SK-N-SH (cell line): Measurements from ENCODE around the gene CETN1. TPM values are rescaled to one million over a fixed set of nuclear protein-coding genes. Genes with fewer than 3 reads are reported as not detected.

Experiments
- CTCF ChIA-PET: fragments of 300-600, 350-600 bp; formaldehyde crosslinking; extraction: SDS; loops from one replicate; lab custom pipeline; 2021; lab: Yijun Ruan, JAX
- POLR2A ChIA-PET: fragments of 350-600 bp; sonication (Branson Sonifier 250); formaldehyde crosslinking; extraction: SDS; loops from one replicate; lab custom pipeline; 2020; ENCODE audit warnings: antibody characterized with exemption, inconsistent platforms; lab: Yijun Ruan, JAX
- DNase-seq: peaks from one replicate; pipeline ENCODE4 v3.0.0; 2012
- H2AFZ ChIP-seq: fragments of 200-600 bp; sonication (generic); 2 replicates; pipeline ENCODE4 v1.8.1; 2016; ENCODE audit warnings: antibody characterized with exemption, mild to moderate bottlenecking, low read depth
- H3F3A ChIP-seq: fragments of 200-600 bp; sonication (generic); replicated peaks from 2 replicates; pipeline ENCODE3; 2016; ENCODE audit warnings: antibody characterized with exemption, mild to moderate bottlenecking; ENCODE audit not compliant: insufficient read depth
- H3K27ac ChIP-seq, 2 experiments: fragments of 200-500 bp in 1 of 2; fragments of 200-600 bp in 1 of 2; sonication (Bioruptor generic) in 1 of 2; sonication (generic), shearing (Covaris generic) in 1 of 2; 2 replicates each; pipeline versions ENCODE4 v1.5.1 to v1.6.1; 2014 to 2016; ENCODE audit warnings: low read depth in 2 of 2, inconsistent platforms in 1 of 2, low read length in 1 of 2, mild to moderate bottlenecking in 1 of 2, mixed read lengths in 1 of 2
- H3K27me3 ChIP-seq: fragments of 200-600 bp; sonication (generic), shearing (Covaris generic); 2 replicates; pipeline ENCODE4 v1.6.1; 2016; ENCODE audit warnings: mixed run types; ENCODE audit not compliant: insufficient read depth
- H3K36me3 ChIP-seq, 2 experiments: fragments of 200-500 bp in 1 of 2; fragments of 200-600 bp in 1 of 2; sonication (Bioruptor generic) in 1 of 2; sonication (generic) in 1 of 2; replicated peaks in 1 of 2; 2 replicates each; pipeline versions ENCODE3 to v1.5.1; 2014 to 2016; ENCODE audit warnings: low read length in 1 of 2, mild to moderate bottlenecking in 1 of 2; ENCODE audit not compliant: insufficient read depth in 2 of 2, control insufficient read depth in 1 of 2
- H3K4me1 ChIP-seq, 2 experiments: fragments of 200-500 bp in 1 of 2; fragments of 200-600 bp in 1 of 2; sonication (Bioruptor generic) in 1 of 2; sonication (generic), shearing (Covaris generic) in 1 of 2; 2 replicates each; pipeline versions ENCODE4 v1.5.1 to v1.6.1; 2014 to 2016; ENCODE audit warnings: low read depth in 1 of 2, low read length in 1 of 2, mixed run types in 1 of 2; ENCODE audit not compliant: insufficient read depth in 2 of 2, control insufficient read depth in 1 of 2
- H3K4me2 ChIP-seq: fragments of 200-600 bp; sonication (generic), shearing (Covaris generic); 2 replicates; pipeline ENCODE4 v1.6.1; 2017; ENCODE audit warnings: mixed run types
- H3K4me3 ChIP-seq, 2 experiments: fragments of 200-500 bp in 1 of 2; fragments of 200-600 bp in 1 of 2; sonication (Bioruptor generic) in 1 of 2; sonication (generic), shearing (Covaris generic) in 1 of 2; 2 replicates each; pipeline versions ENCODE4 v1.5.1 to v1.8.1; 2014 to 2016; ENCODE audit warnings: low read depth in 2 of 2, inconsistent platforms in 1 of 2, low read length in 1 of 2, mild to moderate bottlenecking in 1 of 2, mixed read lengths in 1 of 2, moderate library complexity in 1 of 2
- H3K79me2 ChIP-seq: fragments of 200-600 bp; sonication (generic); 2 replicates; pipeline ENCODE4 v1.8.1; 2017; ENCODE audit warnings: mild to moderate bottlenecking; ENCODE audit not compliant: insufficient read depth
- H3K9ac ChIP-seq: fragments of 200-600 bp; sonication (generic); 2 replicates; pipeline ENCODE4 v1.6.1; 2017; ENCODE audit warnings: mixed run types
- H3K9me2 ChIP-seq: fragments of 200-600 bp; sonication (generic); 2 replicates; pipeline ENCODE4 v1.6.1; 2017; ENCODE audit warnings: mixed run types
- H3K9me3 ChIP-seq: fragments of 200-600 bp; sonication (generic); 2 replicates; pipeline ENCODE4 v1.6.1; 2017; ENCODE audit warnings: mixed run types, mild to moderate bottlenecking, moderate library complexity
- H4K20me1 ChIP-seq: fragments of 200-600 bp; sonication (generic); 2 replicates; pipeline ENCODE4 v1.6.1; 2017; ENCODE audit warnings: mild to moderate bottlenecking, mixed run types; ENCODE audit not compliant: insufficient read depth
- CHD2 ChIP-seq: fragments of 150-350 bp; IDR thresholded peaks from 2 replicates; pipeline ENCODE4 v1.6.1; 2018; ENCODE audit warnings: low read length; ENCODE audit not compliant: partially characterized antibody
- ELF1 ChIP-seq: IDR thresholded peaks from 2 replicates; pipeline ENCODE4 v1.4.0; 2012
- FOSL2 ChIP-seq: IDR thresholded peaks from 2 replicates; pipeline ENCODE4 v1.4.0; 2012; ENCODE audit warnings: low read depth, mild to moderate bottlenecking, moderate library complexity, borderline replicate concordance
- FOXJ3 ChIP-seq: sonication (generic); formaldehyde crosslinking; IDR thresholded peaks from 2 replicates; pipeline ENCODE4 v1.5.1; 2020; ENCODE audit warnings: mild to moderate bottlenecking, missing genetic modification reagents
- FOXM1 ChIP-seq: IDR thresholded peaks from 2 replicates; pipeline ENCODE4 v1.4.0; 2012; ENCODE audit warnings: low read depth, mild to moderate bottlenecking
- GATA2 ChIP-seq: sonication (generic); formaldehyde crosslinking; IDR thresholded peaks from 2 replicates; pipeline ENCODE4 v1.5.0; 2020; ENCODE audit warnings: mild to moderate bottlenecking, missing genetic modification reagents
- MEF2A ChIP-seq: IDR thresholded peaks from 2 replicates; pipeline ENCODE4 v1.4.0; 2012; ENCODE audit warnings: low read depth, borderline replicate concordance
- NFIC ChIP-seq: IDR thresholded peaks from 2 replicates; pipeline ENCODE4 v1.4.0; 2012; ENCODE audit warnings: borderline replicate concordance
- POLR2AphosphoS5 ChIP-seq: IDR thresholded peaks from 2 replicates; pipeline ENCODE4 v1.6.1; 2012; ENCODE audit warnings: low read depth, low read length
- RCOR1 ChIP-seq: fragments of 150-350 bp; IDR thresholded peaks from 2 replicates; pipeline ENCODE4 v1.6.1; 2017; ENCODE audit warnings: antibody characterized with exemption, low read length
- RXRA ChIP-seq: IDR thresholded peaks from 2 replicates; pipeline ENCODE4 v1.4.0; 2012; ENCODE audit warnings: low read depth, mild to moderate bottlenecking, borderline replicate concordance
- SIN3A ChIP-seq: IDR thresholded peaks from 2 replicates; pipeline ENCODE4 v1.6.1; 2012; ENCODE audit warnings: low read depth, mild to moderate bottlenecking, low read length, moderate library complexity, borderline replicate concordance
- SMC3 ChIP-seq: IDR thresholded peaks from 2 replicates; pipeline ENCODE4 v1.6.1; 2012; ENCODE audit warnings: low read depth, low read length, improper control_type of control experiment
- TAF1 ChIP-seq: IDR thresholded peaks from 2 replicates; pipeline ENCODE4 v1.6.1; 2012; ENCODE audit warnings: low read depth, mild to moderate bottlenecking, low read length, moderate library complexity, borderline replicate concordance
- TCF12 ChIP-seq: IDR thresholded peaks from 2 replicates; pipeline ENCODE4 v1.4.0; 2012
- TEAD4 ChIP-seq: IDR thresholded peaks from 2 replicates; pipeline ENCODE4 v1.4.0; 2012; ENCODE audit warnings: mild to moderate bottlenecking, borderline replicate concordance; ENCODE audit not compliant: insufficient read depth
- WGBS: methylation state at CpG from one replicate; pipeline ENCODE4 v1.1.6; 2017; ENCODE audit warnings: low lambda C conversion rate; 5-methylcytosine and 5-hydroxymethylcytosine counted together
- polyA plus RNA-seq, 3 experiments: library from polyadenylated mRNA; depleted of rRNA; stranded (reverse); fragments of >200 nt; gene quantifications; 2 replicates each; pipeline ENCODE4 v1.2.3, GENCODE V29; 2012
- TF ChIP-seq, protein P1 (sequence below): IDR thresholded peaks from 2 replicates; pipeline ENCODE4; 2012
- TF ChIP-seq, protein P2 (sequence below): IDR thresholded peaks from 2 replicates; pipeline ENCODE4 v1.6.1; 2012; ENCODE audit warnings: mild to moderate bottlenecking, low read depth, low read length, moderate library complexity
- TF ChIP-seq, protein P3 (sequence below): fragments of 200-600 bp; sonication (generic); IDR thresholded peaks from 2 replicates; pipeline ENCODE4 v1.6.1; 2017; ENCODE audit warnings: antibody characterized with exemption, mild to moderate bottlenecking, moderate library complexity
- TF ChIP-seq, protein P4 (sequence below): fragments of 150-350 bp; IDR thresholded peaks from 2 replicates; pipeline ENCODE4 v1.6.1; 2016; ENCODE audit warnings: mild to moderate bottlenecking, low read depth, low read length

The CETN1 gene
- polyA plus RNA-seq, 1 of the 3 experiments (the other 2 are of a cell fraction): not detected

DNA sequence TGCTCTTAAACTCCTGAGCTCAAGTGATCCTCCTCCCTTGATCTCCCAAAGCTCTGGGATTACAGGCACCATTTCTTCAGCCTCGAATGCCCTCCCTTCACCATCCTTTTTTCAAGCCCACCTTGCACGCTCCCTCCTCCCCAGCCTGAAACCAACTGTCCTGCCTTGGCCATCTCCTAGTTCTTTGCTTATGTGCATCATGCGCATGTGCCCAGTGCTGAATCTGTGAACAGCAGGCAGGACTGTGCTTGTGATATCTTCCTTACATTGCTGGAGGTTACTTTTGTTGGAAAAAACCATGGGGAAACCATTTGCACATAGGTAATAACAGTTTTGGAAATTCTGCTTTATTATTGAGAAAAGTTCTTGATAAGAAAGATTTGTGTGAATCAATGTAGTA is 30.2 kb upstream of the CETN1 start:
- H3K9me2 ChIP-seq: no peaks in the 10 kb centered on the region
- 36% methylated on average over 3 of the region's 3 CpGs for WGBS

DNA sequence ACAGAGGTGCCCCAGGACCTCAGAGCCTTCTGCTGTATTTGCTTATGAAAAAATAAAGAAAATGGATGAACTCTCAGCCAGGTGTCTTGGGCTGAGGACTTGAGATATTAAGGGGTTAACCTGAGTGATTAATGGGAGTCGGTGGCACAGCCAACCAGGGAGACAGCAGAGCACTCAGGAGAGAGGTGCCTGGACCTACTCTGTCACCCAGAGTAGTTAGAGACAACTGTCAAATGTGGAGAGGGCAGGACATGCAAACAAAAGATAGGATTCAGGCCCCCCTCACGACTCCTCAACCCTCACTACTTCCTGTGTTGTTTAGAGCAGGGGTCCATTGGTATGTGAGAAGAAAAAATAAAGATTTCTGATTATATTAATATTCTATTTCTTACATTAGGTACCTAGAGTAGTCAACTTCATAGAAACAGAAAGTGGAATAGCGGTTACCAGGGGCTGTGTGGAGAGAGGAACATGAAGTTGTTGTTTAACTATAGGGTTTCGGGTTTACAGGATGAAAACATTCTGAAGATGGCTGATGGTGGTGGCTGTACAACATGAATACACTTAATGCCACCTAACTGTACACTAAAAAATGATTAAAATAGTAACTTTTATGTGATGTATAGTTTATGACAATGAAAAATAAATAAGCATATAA is 28.6 kb upstream of the CETN1 start:
- no peak overlapping the region for H3K9ac ChIP-seq
- CTCF ChIA-PET: no interaction called here
- no peaks in the 10 kb centered on the region for H3K4me1 ChIP-seq
- TF ChIP-seq FOXM1 (no peak), FOSL2 (no peak), MEF2A (no peak), RXRA (no peak), NFIC (no peak), GATA2 (CRISPR knock-in tag) (no peak), RCOR1 (no peak), TAF1 (no peak), TCF12 (no peak)
- TF ChIP-seq, protein P1, sequence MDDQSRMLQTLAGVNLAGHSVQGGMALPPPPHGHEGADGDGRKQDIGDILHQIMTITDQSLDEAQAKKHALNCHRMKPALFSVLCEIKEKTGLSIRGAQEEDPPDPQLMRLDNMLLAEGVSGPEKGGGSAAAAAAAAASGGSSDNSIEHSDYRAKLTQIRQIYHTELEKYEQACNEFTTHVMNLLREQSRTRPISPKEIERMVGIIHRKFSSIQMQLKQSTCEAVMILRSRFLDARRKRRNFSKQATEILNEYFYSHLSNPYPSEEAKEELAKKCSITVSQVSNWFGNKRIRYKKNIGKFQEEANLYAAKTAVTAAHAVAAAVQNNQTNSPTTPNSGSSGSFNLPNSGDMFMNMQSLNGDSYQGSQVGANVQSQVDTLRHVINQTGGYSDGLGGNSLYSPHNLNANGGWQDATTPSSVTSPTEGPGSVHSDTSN: no peak
- TF ChIP-seq, protein P2, sequence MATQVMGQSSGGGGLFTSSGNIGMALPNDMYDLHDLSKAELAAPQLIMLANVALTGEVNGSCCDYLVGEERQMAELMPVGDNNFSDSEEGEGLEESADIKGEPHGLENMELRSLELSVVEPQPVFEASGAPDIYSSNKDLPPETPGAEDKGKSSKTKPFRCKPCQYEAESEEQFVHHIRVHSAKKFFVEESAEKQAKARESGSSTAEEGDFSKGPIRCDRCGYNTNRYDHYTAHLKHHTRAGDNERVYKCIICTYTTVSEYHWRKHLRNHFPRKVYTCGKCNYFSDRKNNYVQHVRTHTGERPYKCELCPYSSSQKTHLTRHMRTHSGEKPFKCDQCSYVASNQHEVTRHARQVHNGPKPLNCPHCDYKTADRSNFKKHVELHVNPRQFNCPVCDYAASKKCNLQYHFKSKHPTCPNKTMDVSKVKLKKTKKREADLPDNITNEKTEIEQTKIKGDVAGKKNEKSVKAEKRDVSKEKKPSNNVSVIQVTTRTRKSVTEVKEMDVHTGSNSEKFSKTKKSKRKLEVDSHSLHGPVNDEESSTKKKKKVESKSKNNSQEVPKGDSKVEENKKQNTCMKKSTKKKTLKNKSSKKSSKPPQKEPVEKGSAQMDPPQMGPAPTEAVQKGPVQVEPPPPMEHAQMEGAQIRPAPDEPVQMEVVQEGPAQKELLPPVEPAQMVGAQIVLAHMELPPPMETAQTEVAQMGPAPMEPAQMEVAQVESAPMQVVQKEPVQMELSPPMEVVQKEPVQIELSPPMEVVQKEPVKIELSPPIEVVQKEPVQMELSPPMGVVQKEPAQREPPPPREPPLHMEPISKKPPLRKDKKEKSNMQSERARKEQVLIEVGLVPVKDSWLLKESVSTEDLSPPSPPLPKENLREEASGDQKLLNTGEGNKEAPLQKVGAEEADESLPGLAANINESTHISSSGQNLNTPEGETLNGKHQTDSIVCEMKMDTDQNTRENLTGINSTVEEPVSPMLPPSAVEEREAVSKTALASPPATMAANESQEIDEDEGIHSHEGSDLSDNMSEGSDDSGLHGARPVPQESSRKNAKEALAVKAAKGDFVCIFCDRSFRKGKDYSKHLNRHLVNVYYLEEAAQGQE: no peak
- TF ChIP-seq, protein P3, sequence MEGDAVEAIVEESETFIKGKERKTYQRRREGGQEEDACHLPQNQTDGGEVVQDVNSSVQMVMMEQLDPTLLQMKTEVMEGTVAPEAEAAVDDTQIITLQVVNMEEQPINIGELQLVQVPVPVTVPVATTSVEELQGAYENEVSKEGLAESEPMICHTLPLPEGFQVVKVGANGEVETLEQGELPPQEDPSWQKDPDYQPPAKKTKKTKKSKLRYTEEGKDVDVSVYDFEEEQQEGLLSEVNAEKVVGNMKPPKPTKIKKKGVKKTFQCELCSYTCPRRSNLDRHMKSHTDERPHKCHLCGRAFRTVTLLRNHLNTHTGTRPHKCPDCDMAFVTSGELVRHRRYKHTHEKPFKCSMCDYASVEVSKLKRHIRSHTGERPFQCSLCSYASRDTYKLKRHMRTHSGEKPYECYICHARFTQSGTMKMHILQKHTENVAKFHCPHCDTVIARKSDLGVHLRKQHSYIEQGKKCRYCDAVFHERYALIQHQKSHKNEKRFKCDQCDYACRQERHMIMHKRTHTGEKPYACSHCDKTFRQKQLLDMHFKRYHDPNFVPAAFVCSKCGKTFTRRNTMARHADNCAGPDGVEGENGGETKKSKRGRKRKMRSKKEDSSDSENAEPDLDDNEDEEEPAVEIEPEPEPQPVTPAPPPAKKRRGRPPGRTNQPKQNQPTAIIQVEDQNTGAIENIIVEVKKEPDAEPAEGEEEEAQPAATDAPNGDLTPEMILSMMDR: no peak

More for the DNA sequence above, 30.2 kb upstream of the CETN1 start:
- Histone ChIP-seq H3K4me2 (no peak overlapping the region), H3K79me2 (no peaks in the 10 kb centered on the region), H3K9me3 (no peaks in the 10 kb centered on the region), H4K20me1 (no peaks in the 10 kb centered on the region), H3K9ac (no peak overlapping the region), H3K27ac (no peak overlapping the region), H3K4me3 (no peak overlapping the region), H2AFZ (no peak overlapping the region), H3K4me1 (no peaks in the 10 kb centered on the region), H3K27me3 (peaks cover 20% of the 10 kb centered on the region; the same call in 1 of the 2 replicates), H3K36me3 (no peaks in the 10 kb centered on the region), H3F3A (no peaks in the 10 kb centered on the region)
- CTCF ChIA-PET: no interaction called here
- TF ChIP-seq FOXJ3 (CRISPR knock-in tag) (no peak), POLR2AphosphoS5 (no peak), SIN3A (no peak), SMC3 (no peak), ELF1 (no peak), TCF12 (no peak), FOXM1 (no peak), CHD2 (no peak), TEAD4 (no peak)
- TF ChIP-seq, protein P1: no peak
- TF ChIP-seq, protein P4, sequence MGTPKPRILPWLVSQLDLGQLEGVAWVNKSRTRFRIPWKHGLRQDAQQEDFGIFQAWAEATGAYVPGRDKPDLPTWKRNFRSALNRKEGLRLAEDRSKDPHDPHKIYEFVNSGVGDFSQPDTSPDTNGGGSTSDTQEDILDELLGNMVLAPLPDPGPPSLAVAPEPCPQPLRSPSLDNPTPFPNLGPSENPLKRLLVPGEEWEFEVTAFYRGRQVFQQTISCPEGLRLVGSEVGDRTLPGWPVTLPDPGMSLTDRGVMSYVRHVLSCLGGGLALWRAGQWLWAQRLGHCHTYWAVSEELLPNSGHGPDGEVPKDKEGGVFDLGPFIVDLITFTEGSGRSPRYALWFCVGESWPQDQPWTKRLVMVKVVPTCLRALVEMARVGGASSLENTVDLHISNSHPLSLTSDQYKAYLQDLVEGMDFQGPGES: no peak
- POLR2A ChIA-PET: no interaction called here
- no peak for DNase-seq

More for the DNA sequence above, 28.6 kb upstream of the CETN1 start:
- H3K9me3 ChIP-seq: no peaks in the 10 kb centered on the region
- H3F3A ChIP-seq: no peaks in the 10 kb centered on the region
- no peaks in the 10 kb centered on the region for H3K9me2 ChIP-seq
- POLR2A ChIA-PET: no interaction called here
- H3K4me3 ChIP-seq: no peak overlapping the region
- H3K4me2 ChIP-seq: no peak overlapping the region
- H2AFZ ChIP-seq: no peak overlapping the region
- H3K79me2 ChIP-seq: no peaks in the 10 kb centered on the region
- no peak overlapping the region for H3K27ac ChIP-seq
- no peaks in the 10 kb centered on the region for H3K36me3 ChIP-seq
- no peaks in the 10 kb centered on the region for H4K20me1 ChIP-seq
- DNase-seq: no peak
- peaks cover 9% of the 10 kb centered on the region; the same call in 1 of the 2 replicates for H3K27me3 ChIP-seq
- WGBS: 9% methylated on average over 4 of the region's 4 CpGs
